Upper lobe of right lung (tissue), 1 donor: Measurements from ENCODE around the gene DERA. TPM values are rescaled to one million over a fixed set of nuclear protein-coding genes. Genes with fewer than 3 reads are reported as not detected.

Experiments used
- ATAC-seq: fragments of 200-7000 bp; cut with Tn5 transposase; one replicate; pipeline ENCODE4 v1.9.1; 2020; ENCODE audit warnings: mild to moderate bottlenecking, moderate library complexity
- DNase-seq: peaks from one replicate; pipeline ENCODE4 v3.0.0-alpha.2; 2020
- H3K27ac ChIP-seq: fragments of 200-600 bp; one replicate; pipeline ENCODE4 v1.8.0; 2022
- H3K27me3 ChIP-seq: fragments of 200-600 bp; one replicate; pipeline ENCODE4 v1.8.0; 2022; ENCODE audit warnings: mild to moderate bottlenecking
- H3K36me3 ChIP-seq: fragments of 200-600 bp; one replicate; pipeline ENCODE4 v1.8.0; 2022
- H3K4me1 ChIP-seq: fragments of 200-600 bp; one replicate; pipeline ENCODE4 v1.8.0; 2022
- H3K4me3 ChIP-seq: fragments of 200-600 bp; one replicate; pipeline ENCODE4 v1.8.0; 2022; ENCODE audit warnings: mild to moderate bottlenecking
- H3K9me3 ChIP-seq: fragments of 200-600 bp; one replicate; pipeline ENCODE4 v1.8.0; 2022
- intact Hi-C: fragments of 100-400 bp; cut with DNase I; formaldehyde crosslinking; loops from one replicate; pipeline ENCODE4 v1.11.0; 2022
- total RNA-seq: library from RNA; stranded (reverse); fragmentation: NEBNext Ultra II Directional; extraction: Animal tissue kit (Norgen Biotek cat#: 25700); gene quantifications from one replicate; pipeline ENCODE4 v1.2.1, GENCODE V29; 2021
- TF ChIP-seq, protein P1 (sequence below): fragments of 200-600 bp; IDR thresholded peaks from one replicate; pipeline ENCODE4 v1.8.0; 2022; ENCODE audit warnings: antibody characterized with exemption
- donor health status: DM: no; HTN: yes; CAD: no; lungs with severe emphysema.

Gene DERA
- total RNA-seq, 1 donor from 2014 or later: 36.6 TPM

DNA sequence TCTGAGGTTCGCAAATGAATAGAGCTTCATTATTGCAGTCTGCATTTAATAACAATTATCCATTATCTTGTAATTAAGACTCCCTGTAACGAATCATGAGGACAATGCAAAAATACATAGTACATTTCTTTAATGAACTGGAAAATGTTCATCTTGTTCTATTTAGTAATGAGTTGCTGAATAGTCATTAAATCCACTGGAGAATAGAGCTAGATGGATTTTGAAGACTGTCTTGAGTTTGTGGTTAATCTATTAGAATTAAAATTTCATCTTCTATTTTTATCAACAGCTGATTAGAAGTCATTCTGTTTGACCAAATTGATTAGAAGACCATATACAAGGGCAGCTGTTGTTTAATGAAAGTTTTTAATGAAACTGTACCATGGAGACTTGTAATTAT is 107.2 kb downstream of the DERA start:
- intact Hi-C loops: no loop called here
- Histone ChIP-seq H3K36me3 (no peaks in the 10 kb centered on the region), H3K4me1 (no peaks in the 10 kb centered on the region), H3K9me3 (peaks cover 5% of the 10 kb centered on the region), H3K27me3 (no peaks in the 10 kb centered on the region), H3K27ac (no peak overlapping the region), H3K4me3 (no peak overlapping the region)
- DNase-seq: no peak
- ATAC-seq: no peak
- TF ChIP-seq, protein P1, sequence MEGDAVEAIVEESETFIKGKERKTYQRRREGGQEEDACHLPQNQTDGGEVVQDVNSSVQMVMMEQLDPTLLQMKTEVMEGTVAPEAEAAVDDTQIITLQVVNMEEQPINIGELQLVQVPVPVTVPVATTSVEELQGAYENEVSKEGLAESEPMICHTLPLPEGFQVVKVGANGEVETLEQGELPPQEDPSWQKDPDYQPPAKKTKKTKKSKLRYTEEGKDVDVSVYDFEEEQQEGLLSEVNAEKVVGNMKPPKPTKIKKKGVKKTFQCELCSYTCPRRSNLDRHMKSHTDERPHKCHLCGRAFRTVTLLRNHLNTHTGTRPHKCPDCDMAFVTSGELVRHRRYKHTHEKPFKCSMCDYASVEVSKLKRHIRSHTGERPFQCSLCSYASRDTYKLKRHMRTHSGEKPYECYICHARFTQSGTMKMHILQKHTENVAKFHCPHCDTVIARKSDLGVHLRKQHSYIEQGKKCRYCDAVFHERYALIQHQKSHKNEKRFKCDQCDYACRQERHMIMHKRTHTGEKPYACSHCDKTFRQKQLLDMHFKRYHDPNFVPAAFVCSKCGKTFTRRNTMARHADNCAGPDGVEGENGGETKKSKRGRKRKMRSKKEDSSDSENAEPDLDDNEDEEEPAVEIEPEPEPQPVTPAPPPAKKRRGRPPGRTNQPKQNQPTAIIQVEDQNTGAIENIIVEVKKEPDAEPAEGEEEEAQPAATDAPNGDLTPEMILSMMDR: no peak

DNA sequence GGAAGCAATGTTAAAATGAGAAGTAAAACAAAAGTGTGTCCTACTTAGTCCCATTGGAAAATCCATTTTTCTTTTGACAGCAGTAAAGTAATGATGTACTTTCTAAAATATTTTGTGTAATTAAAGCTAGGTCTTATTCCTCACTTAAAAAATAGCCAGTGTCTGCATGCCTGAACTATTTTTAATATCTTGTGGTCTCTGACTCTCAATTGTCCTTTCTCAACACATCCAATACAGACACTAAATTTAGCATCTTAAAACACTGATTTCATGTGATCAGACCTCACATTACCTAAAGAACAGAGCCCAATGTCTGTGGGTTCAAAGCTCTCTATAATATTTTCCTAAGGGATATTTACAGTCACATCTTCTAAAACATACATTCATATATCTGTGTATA is 108.0 kb downstream of the DERA start:
- no peak overlapping the region for H3K4me3 ChIP-seq
- H3K4me1 ChIP-seq: no peaks in the 10 kb centered on the region
- H3K9me3 ChIP-seq: peaks cover 4% of the 10 kb centered on the region
- TF ChIP-seq, protein P1: no peak
- intact Hi-C loops: no loop called here
- DNase-seq: no peak
- H3K27me3 ChIP-seq: no peaks in the 10 kb centered on the region
- no peak for ATAC-seq
- no peak overlapping the region for H3K27ac ChIP-seq
- no peaks in the 10 kb centered on the region for H3K36me3 ChIP-seq

DNA sequence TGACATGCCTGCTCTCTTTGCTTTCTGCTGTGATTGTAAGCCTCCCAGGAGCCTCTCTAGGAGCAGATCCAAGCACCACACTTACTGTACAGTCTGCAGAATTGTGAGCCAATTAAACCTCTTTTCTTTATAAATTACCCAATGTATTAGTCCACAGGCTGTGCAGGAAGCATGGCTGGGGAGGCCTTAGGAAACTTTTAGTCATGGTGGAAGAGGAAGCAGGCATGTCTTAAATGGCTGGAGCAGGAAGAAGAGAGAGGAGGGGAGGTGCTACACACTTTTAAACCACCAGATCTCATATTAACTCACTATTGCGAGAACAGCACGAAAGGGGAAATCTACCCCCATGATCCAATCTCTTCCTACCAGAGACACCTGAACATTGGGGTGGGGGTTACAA is 108.9 kb downstream of the DERA start:
- no peaks in the 10 kb centered on the region for H3K4me1 ChIP-seq
- H3K27ac ChIP-seq: no peak overlapping the region
- no peaks in the 10 kb centered on the region for H3K36me3 ChIP-seq
- no peak overlapping the region for H3K4me3 ChIP-seq
- DNase-seq: no peak
- no peaks in the 10 kb centered on the region for H3K9me3 ChIP-seq
- H3K27me3 ChIP-seq: no peaks in the 10 kb centered on the region
- intact Hi-C loops: no loop called here
- no peak for ATAC-seq
- TF ChIP-seq, protein P1: no peak

DNA sequence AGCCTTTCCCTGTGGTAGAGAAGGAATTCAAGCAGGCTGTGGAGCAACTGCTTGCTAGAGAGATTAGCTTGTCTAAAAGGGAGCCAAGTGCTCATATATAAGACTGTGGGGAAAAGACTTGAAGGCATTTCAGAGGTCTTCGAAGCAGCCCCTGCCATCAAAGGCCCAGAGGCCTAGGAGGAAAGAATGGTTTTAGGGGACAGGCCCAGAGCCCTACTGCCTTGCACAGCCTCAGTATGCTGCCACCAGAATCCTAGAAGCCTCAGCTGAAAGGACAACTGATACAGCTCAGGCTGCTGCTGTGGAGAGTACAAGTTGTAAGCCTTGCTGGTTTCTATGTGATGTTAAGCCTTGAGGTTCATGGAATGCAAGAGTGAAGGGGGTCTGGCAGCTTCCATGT is 109.9 kb downstream of the DERA start:
- H3K27ac ChIP-seq: no peak overlapping the region
- H3K36me3 ChIP-seq: no peaks in the 10 kb centered on the region
- no peak overlapping the region for H3K4me3 ChIP-seq
- TF ChIP-seq, protein P1: no peak
- no peaks in the 10 kb centered on the region for H3K27me3 ChIP-seq
- ATAC-seq: no peak
- no peak for DNase-seq
- H3K9me3 ChIP-seq: no peaks in the 10 kb centered on the region
- H3K4me1 ChIP-seq: no peaks in the 10 kb centered on the region
- intact Hi-C loops: no loop called here

DNA sequence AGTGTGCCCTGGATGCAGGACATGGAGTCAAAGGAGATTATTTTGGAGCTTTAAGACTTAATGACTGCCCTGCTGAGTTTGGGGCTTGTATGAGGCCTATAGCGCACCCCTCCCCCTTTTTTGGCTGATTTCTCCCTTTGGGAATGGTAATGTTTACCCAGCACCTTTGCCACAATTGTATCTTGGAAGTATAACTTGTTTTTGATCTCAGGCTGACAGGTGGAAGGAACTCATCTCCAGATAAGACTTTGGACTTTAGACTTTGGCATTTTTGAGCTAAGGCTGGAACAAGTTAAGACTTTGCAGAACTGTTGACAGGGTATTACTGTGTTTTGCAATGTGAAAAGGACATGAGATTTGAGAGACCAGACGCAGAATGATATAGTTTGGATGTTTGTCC is 110.5 kb downstream of the DERA start:
- no peak overlapping the region for H3K27ac ChIP-seq
- ATAC-seq (no peak), DNase-seq (no peak)
- peaks cover under 1% of the 10 kb centered on the region for H3K4me1 ChIP-seq
- TF ChIP-seq, protein P1: no peak
- H3K9me3 ChIP-seq: no peaks in the 10 kb centered on the region
- H3K4me3 ChIP-seq: no peak overlapping the region
- no peaks in the 10 kb centered on the region for H3K36me3 ChIP-seq
- no peaks in the 10 kb centered on the region for H3K27me3 ChIP-seq
- intact Hi-C loops: no loop called here

DNA sequence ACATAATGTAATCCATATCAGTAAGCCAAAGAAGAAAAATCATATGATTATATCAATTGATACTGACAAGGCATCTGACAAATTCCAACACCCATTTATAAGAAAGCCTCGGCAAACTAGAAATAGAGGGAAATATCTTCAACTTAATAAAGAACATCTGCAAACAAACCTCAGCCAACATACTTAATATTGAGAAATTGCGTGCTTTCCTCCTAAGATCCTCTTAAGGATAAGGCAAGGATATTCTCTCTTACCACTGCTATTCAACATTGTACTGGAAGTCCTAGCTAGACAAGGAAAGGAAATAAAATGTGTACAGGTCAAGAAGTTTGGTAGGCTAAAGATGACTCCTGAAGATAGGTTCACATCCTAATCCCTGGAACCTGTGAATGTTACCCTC is 115.9 kb downstream of the DERA start:
- peaks cover 8% of the 10 kb centered on the region for H3K4me1 ChIP-seq
- ATAC-seq (peak; percentile 39), DNase-seq (no peak)
- no peaks in the 10 kb centered on the region for H3K9me3 ChIP-seq
- no peak overlapping the region for H3K4me3 ChIP-seq
- TF ChIP-seq, protein P1: no peak
- intact Hi-C loops: no loop called here
- peaks cover 7% of the 10 kb centered on the region for H3K36me3 ChIP-seq
- no peak overlapping the region for H3K27ac ChIP-seq
- no peaks in the 10 kb centered on the region for H3K27me3 ChIP-seq
